ENCODE data around the gene TCF3. TPM values are rescaled to one million over a fixed set of nuclear protein-coding genes. Genes with fewer than 3 reads are reported as not detected.

TCF3 gene
- total and polyA plus RNA-seq, 2 of the 8 experiments (the other 6 are each of a cell fraction or from before 2014, with no cell fraction given): 241 to 348 TPM

GRCh38 chr19:1615156-1615765 lies 37.2 kb downstream of the TCF3 start (continued):
- TF ChIP-seq ATF2 (IDR thresholded peaks at IDR 0.05; ENCODE audit: low read length): no peak

Data from H1 (cell line).